GM21526 (cell line): ENCODE data around the gene COL4A6.

Experiments used
- ATAC-seq: cut with Tn5 transposase; IDR thresholded peaks from one replicate; pipeline ENCODE4 v1.9.1; 2021; ENCODE audit warnings: moderate library complexity; ENCODE audit not compliant: unreplicated experiment, low FRiP score

Gene COL4A6

DNA sequence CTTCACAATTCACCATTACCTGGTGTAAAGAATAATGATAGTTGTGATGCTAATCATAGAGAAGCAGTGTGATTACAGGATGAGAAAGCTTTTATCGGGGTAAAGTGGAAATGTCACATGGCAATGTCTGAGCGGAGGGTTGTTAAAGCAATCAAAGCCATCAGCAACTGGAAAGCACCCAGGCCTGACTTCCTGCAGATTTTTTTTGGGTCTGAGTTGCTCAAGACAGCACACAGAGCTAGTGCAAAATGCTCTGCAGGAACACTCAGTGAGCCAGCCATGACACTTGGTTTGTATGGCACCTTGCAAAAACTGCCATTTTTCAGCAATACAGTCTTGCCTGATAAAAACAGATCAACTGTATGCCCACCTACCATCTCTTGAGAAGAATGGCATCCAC is 152.9 kb downstream of the COL4A6 start:
- ATAC-seq: no peak

DNA sequence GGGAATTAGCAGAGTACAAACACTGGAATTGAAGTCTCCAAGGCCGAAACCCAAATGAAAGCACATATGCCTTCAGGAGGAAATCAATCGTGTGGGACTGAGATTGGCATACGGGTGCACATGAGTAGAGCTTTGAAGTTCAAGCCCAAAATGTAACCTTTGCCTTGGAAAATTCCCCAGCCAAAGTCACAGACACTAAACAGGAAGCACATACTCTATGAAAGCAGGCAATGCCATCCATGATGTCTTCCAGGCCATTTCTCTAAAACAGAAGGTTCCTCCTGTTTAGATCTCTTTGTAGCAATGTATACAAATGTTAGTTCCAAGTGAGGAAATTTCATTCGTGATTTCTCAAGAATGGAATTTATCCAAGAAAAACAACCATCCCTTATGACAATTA is 162.5 kb downstream of the COL4A6 start:
- no peak for ATAC-seq

DNA sequence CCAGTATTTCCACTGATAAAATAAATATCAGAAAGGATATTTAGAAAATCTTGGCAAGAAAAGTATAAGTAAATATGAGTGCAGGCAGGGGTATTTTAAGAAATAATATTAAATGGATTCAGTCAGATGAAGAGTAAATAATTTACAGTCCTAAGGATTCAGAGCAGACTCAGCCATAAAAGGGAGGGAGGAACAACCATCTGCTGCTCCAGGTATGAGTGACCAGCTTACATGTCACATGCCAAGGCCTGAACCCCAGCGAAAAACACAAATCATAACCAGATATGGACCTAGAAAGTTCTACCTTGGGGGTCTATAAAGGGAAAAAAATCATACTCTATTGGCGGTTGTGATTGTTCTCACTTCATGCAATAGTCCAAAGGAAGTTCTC is 166.8 kb downstream of the COL4A6 start:
- no peak for ATAC-seq

DNA sequence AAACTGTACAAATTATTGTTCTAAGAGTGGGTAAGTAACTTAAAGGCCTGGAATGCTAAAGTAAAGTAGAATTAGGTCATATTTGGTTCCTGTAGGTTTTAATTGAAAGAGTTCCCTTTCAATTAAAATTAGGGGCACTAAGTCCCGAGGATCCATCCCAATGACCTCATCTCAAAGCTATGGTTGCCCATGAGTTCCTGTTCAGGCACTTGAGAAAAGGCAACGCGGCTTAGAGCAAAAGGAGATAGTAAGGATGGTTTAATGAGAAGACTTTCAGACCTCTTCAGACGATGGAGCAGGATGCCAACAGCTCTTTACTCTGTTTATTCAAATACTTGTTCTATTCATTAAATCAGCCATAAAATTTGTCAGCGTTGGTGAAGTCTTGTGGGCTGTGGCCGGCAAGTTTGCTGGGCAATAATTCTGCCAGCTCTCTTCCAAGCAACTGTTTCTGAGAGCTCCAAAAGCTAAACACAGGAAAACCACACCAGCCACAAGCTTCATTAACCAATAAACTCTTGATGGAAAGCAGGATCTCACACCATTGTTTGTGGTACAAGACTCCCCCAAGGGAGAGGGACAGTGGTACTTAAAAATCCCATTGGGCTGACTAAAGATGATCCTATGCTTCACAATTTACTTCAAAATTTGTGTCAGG is 167.4 kb downstream of the COL4A6 start:
- no peak for ATAC-seq

DNA sequence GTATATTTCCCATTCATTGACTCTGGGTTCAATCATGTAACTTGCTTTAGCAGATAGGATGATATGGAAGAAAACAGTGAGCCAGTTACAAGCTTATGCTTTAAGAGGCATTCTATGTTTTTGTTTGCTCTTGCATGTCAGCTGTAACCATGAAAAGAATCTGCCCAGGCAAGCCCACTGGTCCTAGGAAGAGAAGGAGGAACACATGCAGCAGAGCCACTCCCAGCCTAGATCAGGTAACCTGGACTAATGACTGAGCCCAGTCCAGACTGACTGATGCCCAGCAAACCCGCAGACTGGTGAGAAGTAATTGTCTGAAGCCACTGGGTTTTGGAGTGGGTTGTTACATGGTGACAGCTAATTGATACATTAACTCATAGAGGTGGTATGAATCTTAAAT is 167.9 kb downstream of the COL4A6 start:
- ATAC-seq: no peak

DNA sequence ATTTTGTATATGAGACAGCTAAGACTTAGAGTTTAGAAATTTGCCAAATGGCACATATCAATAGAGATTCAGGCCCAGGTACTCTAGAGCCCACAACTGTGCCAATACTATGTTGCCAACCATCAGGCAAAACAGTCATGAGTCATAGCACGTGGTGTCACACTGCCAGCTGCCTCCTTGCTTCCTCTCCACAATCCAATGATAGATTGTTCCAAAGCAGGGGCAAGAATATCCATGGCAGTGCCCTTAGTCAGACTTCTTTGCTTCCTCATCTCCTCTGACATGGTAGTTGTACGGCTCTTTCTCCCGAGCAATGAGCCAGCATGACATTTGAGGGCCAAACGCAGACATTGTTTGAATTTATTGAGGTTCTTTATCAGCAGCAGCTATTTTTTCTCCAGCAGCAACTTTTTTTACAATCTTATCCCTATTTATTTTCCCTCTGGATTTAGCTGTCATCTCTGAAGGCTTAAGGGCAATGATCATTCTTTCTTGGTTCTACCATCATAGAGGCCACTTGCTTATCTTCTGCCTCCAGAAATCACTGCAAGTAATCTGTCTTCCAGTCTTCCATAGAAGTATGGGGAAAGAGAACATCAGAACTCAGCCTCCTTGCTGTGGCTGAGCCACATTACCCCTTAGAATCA is 169.7 kb downstream of the COL4A6 start:
- ATAC-seq: no peak

DNA sequence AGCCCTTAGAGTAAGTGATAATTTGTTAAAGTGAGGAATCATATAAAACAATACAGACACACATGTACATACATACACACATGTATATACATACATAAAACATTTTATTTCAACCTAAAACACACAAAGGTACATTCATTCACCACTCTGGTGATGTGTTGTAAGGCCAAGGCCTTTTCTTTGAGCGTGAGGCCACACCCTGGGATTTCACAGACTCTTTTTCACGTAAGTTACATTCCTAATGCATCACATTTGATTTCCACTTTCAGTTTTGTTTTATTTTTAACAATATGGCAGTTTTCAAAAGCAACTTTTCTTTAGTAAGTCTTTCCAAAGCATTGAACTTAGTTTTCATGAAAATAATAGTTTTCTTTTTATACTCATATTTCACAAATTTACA is 170.7 kb downstream of the COL4A6 start:
- no peak for ATAC-seq

DNA sequence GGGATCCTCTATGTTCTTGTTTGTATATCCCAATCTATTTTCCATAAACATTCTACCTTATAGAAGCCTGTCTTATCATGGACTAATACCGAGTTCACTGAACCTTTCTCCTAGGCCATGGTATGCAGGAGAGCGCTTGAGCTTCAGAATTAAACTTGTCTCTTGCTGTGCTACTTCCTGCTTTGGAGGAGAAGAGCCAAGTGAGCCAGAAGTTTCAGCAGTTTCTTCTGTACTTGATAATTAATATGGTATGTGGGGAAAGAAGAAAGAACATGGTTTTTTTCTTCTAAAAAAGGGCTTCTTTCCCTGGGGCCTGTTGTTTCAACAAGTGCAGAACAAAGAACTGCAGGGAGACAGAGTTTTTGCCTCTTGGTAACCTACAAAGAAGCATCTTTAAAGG is 173.8 kb downstream of the COL4A6 start:
- no peak for ATAC-seq

DNA sequence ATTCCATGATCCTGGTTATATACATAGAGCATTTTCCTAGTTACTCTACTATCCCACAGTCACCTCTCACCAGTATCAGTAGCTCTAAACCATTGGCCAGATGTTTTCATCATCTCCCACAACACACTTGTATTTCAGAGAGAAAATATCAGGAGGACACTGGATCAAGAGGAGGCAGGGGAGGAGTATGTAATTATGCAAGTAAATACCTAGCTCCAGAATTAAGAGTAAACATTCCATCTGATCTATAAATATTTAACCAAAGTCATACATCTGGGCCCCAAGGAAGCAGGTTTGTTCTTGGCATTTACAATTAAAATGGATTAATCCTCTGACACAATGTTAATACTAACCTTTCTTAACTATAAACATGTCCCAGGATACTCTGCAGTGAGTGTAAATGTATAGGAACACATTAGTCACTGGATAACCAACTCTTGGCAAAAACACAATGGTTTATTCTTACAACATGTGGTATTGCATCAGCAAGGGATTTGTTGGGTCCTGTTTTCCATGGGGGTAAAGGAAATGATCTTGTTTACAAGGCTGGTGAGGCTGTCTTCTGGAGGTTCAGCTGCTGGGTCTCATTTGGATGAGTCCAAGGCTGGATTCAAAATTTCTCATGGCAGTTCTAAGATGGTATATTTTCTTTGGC is 176.5 kb downstream of the COL4A6 start:
- ATAC-seq: no peak

DNA sequence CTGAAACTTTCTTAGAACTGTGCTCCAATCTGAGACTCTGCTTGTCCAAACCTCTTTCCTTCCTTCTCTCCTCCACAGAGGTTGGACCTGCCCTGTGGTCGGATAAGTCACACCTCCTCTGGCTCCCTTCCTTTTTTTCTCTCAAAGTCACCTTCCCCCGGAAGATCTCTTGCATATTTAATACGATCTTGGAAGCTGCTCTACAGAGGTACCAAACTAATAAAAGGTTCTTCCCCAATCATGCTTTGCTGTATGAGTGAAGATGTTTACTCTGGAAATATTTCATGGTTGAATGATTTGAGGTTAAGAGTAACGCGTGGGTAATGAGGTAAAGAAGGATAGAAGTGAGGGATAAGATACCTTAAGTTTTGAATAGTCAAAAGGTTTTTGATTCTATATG is 180.7 kb downstream of the COL4A6 start:
- no peak for ATAC-seq

DNA sequence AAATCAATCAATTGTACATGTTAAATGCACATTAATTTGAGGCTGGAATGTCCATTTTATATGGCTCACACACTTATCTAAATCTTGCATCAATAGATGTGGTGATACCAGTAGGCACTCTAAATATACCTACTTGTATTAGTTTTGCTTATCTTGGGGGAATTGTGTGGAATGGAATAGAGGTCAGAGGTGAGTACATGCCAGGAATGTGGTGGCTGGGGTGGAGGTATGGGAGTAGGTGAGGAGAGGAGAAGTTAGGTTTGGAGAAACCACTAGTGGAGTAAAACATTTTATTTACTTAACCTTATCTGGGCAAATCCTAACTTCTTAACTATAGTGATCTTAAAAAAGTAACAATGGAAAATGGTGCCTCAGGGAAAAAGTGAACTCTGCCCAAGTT is 183.6 kb downstream of the COL4A6 start:
- no peak for ATAC-seq

DNA sequence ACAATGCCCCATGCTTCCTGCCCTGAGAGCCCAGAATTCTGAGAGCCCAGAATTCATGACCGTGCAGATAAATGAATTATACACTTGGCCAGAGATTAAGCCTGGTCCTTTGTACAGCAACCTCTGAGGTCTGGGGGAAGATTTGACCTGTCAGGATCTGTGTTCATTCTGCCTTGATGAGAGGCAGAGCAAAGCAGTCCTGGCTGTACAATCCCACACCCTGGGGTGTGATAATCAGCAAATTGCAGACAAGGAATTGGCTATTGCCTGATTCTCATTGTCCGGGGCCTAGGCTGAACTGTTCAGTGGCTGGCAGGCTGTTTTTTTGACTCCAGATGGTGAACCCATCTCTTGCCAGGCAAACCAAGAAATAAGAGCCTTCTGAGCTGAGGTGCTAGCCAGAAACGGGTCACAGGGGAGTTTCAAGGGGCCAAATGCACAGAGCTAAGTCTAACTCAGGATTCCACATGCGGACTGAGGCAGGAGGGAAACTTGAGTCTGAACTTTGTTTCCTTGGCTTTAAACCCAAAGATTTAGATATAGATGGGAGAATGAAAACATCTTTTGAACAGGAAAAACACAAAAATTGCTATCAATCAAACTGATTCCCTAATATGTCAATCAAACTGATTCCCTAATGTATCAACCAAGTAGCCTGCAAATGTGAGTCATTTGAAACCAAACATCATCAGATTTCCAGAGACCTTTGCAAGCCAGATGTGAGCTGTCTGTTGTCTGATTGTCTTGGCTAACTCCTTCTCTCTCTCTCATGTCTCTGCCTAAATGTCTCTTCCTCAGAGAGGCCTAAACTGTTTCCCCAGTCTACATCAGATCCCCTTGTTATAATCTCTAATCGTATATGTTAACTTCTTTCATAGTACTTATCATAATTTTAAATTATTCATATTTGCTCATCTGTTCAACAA is 187.3 kb downstream of the COL4A6 start:
- ATAC-seq: no peak

DNA sequence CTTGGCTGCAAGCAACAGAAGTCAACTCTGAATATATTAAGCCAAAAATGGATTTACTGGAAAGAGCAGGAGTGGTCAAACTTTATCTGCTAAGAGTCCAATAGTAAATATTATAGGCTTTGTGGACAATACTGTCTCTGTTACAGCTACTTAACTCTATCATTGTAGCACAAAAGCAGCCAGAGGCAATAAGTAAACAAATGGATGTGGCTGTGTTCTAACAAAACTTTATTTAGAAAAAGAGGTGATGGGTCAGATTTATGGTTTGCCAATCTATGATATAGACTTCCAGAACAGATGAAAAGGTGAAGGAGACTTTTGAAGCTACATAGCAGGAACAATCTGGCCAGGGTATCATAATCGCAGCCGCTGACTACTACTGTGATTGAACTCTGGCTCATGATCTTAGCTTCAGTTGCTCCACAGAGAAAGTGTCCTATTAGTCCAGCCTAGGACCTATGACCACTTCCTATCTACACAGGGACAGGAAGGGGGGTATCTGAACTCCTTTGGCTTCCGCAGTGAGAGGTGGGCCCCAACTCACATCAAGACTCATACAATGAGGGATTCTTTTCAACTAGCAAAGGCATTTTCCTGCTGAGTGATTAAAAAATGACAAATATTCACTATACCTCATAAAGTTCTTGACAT is 191.8 kb downstream of the COL4A6 start:
- no peak for ATAC-seq

DNA sequence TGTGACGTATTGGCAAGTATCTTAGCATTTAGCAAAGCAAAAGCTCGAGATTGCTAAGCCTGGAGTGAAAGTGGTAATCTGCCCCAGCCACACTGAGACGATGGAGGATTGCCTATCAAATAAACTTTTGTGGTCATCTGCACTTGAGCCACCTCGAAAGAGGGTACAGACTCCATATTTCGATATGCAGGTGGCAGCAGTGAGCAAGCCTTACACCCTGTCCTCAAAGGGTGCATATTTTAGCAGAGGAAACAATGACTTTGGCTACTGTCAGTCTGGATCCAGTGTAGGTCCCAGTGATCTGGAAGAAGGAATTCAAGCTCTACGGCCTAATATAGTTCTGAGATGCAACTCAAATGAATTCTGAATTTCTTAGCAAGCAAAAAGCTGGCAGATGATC is 192.8 kb downstream of the COL4A6 start:
- ATAC-seq: no peak

DNA sequence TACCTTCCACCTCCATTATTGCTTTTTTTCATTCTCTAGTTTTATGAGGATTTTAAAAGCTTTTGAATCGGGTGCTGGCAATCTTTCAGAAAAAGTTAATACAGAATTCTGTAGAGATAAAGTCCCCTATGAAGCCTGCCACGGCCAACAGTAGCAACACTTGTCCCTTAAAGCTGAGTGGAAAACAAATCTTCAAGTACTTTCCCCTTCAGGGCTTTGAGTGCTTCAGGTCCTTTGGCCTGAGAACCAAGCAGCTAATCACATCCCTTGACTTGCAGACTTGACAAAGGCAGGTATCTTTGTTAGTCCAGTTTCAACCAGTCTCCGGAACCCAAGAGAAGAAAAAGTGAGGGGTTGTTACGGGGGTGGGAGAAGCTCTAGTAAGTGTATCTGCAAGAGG is 202.2 kb downstream of the COL4A6 start:
- no peak for ATAC-seq

DNA sequence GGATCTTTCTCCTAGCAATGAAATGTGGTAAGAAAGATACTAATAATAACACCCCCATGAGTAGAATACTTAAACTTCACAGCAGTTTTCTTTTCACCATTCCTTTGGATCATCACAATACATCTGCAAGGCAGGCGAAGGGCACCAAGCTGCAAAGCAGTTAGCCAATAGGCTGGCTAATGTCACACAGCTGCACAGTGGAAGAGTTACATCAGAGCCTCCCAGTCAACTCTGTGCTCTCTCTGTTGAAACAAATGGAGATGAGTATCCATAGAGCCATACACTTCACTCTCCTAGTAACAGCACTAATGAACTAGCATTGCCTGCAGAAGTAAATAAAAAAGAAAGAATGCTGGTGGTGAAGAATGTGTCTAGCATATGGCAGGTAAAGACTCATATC is 207.6 kb downstream of the COL4A6 start:
- no peak for ATAC-seq

DNA sequence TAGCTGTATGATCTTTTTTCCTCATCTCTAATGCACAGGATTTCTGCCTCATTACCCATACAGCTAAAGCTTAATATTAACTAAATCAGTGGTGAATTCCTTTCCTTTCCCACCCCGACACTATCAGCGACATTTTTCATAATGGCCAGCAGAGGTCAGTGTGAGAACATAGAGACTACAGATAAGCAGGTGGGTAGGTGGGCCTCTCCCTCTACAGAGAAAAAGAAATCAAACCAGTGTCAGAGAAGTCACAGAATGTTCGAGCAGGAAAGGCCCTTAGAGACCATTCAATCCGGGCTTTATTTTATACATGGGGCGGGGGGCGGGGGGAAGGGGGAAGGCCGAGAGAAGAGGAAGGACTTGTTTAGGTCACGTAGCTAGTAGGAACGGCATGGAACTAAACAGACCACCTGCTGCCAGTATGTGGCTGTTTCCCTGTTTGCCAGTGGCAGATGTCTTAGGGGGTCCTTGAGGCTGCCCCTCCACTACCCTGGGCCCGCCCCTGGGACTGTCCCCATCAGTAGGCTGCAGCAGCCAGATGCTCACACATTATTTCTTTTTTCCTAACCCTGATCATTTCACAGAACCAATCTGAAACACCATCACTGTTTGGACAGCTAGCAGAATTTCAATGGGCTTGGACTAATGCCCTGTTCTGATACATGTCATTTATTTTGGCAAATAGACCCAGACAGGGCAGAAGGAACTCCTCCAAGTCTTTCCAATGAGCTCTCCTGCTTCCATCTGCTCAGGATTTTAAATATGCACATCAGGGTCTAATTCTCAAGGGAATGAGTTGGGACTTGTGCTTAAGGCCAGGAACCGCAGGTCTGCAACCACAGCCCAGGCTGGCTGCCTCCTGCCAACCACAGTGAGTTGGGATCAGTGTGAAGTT is 213.2 kb downstream of the COL4A6 start:
- no peak for ATAC-seq

DNA sequence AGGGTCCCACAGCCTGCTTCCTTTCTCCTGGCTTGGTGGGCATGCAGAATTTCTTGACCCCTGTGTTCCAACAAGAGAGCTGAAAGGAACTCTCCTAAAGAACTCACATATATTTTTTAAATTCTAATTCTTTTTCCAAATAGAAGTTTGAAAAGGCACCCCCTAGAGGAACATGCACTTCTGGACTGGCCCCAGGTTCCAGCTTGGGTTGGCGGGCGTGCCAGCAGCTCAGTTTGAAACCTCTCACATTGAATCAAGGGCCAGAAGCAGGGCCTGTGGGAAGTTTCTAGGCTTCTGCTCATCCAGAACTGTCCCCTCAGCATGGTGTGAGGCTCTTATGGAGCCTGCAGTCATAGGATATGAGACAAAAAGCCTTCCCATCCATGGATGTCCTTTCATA is 214.0 kb downstream of the COL4A6 start:
- no peak for ATAC-seq

DNA sequence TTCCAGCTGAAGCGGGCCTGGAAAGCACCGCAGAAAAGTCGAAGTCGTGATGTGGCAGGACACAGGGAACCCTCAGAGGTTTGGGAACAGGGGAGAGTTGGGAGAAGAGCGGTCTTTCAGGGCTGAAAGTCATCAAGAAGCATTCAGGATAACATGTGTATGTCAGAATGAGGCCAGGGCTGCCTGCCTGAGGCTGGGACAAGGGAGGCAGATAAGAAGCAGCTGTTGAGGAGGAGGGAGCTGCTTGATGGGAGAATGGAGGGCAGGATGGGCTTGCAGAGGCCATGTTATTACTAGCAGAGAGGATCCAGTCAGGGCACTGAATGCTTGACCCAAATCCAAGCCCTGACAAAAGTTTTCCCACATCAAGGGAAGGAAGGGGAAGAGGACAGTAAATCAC is 214.6 kb downstream of the COL4A6 start:
- no peak for ATAC-seq
